Raji (cell line): ENCODE data around the gene FBXW9.

Source experiments
- POLR2A ChIP-seq: IDR thresholded peaks from 2 replicates; pipeline ENCODE4 v1.6.1; 2011; ENCODE audit warnings: low read depth, low read length, control low read depth; ENCODE audit not compliant: insufficient read depth

FBXW9 gene

DNA sequence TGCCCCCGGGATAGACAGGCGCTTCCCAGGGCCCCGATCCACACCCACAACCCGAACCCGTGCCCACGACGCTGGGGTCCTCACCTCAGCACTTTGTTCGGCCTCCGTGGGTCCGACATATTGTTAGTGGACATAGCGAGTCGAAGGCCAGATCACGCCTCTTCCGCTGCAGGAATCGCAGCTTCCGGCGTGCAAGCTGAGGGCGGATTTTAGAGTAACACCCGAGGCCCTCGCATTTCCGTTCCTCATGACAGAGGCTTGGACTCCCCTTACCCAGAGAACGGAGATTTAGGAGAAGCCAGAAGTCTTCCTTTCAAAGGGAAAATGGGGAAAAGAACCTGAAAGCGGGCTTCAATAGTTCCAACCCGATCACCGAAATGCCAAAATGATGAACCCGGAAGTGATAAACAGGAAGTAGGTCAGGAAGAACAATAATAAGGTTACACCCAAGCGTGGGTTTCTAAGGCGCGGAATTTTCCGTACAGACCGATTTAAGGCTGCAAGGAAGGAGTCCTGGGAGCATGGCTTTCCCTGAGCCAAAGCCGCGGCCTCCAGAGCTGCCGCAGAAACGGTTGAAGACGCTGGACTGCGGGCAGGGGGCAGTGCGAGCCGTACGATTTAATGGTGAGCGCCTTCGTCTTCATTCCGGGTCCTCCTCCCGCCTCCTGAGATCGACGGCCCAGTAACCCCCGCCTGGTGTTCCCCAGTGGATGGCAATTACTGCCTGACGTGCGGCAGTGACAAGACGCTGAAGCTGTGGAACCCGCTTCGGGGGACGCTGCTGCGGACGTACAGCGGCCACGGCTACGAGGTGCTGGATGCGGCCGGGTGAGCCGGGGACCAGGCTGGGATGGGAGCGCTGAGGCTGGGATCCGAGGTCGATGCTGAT lies 26.9 kb downstream of the FBXW9 start:
- TF ChIP-seq POLR2A = peak; percentile 69

DNA sequence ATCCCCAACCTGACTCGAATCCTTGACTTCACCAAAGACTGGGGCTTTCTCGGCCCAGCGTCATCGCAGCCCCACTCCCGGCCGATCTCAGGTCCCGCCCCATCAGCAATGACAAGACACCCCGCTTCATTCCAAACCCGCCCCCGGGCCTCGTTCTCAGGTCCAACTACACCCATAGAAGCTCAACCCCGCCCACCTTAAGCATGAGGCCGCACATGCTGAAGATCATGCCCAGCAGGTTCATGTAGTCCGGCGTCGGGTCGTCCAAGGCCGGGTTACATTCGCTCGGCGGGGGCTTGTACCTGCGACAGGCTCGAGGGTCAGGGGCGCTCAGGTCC lies 27.5 kb downstream of the FBXW9 start:
- TF ChIP-seq POLR2A = no peak

DNA sequence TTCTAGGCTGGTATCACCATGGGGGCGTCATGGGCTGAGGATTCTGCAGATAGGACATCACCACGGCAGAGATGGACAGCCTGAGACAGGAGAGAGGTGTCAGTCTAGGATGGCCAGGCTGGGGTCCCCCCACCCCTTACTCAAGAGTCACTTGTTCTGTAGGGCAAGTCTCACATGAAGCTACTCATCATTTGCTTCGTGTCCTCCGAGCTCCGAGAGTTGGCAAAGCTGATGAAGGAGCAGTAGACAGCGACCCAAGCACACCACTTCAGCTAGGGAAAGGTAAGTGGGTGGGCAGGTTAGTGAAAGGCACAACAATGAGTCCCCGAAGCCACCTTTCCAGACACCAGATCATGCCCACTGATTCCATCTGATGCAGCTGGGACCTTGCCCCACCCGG lies 28.1 kb downstream of the FBXW9 start:
- no peak for TF ChIP-seq POLR2A

DNA sequence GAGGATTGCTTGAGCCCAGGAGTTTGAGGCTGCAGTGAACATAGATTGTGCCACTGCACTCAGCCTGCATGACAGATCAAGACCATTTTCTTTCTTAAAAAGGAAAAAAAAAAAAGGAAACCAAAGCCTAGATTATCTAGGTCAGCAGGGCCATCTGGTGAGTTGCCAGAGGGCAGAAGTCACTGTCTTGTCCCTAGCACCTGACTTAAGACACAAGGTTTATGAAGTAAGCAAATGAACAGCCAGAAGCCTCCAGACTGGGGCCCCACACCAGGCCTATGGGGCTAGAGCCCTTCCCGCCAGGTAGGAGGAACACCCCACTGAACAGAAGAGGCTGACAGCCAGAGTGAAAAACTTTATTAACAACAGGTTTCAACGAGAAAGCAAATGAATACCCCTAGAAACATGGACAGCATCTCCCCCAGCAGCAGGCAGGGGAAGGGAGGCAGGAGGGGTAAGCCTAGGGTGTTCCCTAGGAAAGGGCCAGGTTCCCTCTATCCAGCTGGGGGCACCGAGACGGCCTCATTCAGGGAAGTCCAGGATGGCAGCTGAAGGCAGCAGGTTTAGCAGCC lies 28.6 kb downstream of the FBXW9 start:
- TF ChIP-seq POLR2A = no peak

DNA sequence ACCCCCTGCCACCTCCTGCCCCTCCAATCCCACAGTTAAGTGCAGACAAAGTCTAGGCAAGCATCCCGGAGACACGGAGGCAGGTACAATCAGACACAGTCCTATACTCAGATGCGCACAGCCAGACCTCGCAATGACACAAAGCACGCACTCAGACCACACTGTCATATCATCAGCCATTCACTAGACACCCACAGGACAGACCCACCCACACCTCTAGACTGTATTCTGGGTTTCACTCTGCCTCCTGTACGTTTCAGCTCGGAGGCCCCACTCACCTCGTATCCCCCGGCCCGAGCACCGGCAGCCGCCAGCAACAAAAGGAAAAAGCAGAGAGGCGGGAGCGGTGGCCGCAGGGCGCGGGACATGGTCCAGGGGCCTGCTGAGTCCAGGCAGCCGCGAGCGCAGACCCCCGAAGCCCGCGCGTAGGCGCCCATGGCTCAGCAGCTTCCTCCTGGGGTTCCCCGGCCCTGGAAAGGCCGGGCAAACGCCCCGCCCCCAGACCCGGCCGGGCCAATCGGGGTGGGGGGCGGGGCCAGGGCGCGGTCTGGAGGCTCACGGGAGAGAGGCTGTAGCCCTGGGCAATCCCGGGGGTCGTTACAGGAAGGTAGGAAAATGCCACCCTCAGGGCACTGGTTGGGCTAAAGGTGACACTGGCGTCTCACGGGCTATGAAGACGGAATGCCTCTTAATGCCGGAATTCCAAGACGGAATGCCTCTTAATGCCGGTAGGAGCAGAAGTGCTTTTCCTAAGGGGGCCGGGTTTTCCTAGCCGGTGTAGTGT lies 30.0 kb downstream of the FBXW9 start, which contains the start of the genes MAN2B1 and WDR83:
Gene MAN2B1, minus strand, starts transcription at position 478 of the 784 bp plus-strand sequence. Its CDS starts 41 bp downstream, at position 437.
Gene WDR83, plus strand, starts transcription at position 543 of the 784 bp plus-strand sequence. CDS start 2,984 bp downstream, outside the sequence.
- peak; percentile 77 for TF ChIP-seq POLR2A

DNA sequence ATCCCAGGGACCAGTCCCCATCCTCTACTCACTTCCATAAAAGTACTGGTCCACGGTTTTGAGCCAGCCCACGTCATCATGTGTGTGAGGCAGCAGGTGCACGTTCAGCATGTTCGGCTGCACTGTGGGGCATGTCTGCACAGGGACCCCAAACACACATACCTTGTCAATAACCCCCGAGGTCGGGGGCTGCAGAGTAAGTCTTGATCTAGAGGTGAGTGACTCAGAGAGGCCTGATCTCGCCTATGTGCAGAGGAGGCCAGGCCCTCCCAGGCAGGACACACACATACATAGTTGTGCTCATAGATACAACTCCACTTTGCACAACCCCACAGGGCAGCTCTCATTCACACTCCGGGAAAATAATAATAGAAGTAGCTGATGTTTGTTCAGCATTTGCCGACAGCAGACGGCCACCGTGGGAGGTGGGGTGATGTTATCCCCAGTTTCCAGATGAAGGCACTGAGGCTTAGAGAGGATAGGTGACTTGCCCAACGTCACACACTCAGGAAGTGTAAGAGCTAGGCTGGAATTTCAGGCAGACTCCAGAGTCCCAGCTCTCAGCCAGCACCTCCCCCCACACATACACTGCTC lies 30.7 kb downstream of the FBXW9 start:
- TF ChIP-seq POLR2A = no peak

DNA sequence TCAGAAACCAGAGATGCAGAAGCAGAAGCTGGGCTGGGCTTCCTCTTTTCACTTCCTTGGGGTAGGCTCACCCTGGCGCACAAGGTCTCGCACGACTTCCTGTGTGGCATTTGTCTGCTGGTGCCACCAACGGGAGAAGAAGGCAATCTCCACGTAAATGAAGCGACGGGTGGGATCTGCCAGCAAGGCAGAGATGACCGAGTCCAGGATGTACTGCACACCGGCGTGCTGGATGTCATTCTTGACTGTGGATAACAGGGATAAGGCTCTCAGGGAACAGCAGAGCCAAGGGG lies 31.2 kb downstream of the FBXW9 start:
- peak; percentile 74 for TF ChIP-seq POLR2A

DNA sequence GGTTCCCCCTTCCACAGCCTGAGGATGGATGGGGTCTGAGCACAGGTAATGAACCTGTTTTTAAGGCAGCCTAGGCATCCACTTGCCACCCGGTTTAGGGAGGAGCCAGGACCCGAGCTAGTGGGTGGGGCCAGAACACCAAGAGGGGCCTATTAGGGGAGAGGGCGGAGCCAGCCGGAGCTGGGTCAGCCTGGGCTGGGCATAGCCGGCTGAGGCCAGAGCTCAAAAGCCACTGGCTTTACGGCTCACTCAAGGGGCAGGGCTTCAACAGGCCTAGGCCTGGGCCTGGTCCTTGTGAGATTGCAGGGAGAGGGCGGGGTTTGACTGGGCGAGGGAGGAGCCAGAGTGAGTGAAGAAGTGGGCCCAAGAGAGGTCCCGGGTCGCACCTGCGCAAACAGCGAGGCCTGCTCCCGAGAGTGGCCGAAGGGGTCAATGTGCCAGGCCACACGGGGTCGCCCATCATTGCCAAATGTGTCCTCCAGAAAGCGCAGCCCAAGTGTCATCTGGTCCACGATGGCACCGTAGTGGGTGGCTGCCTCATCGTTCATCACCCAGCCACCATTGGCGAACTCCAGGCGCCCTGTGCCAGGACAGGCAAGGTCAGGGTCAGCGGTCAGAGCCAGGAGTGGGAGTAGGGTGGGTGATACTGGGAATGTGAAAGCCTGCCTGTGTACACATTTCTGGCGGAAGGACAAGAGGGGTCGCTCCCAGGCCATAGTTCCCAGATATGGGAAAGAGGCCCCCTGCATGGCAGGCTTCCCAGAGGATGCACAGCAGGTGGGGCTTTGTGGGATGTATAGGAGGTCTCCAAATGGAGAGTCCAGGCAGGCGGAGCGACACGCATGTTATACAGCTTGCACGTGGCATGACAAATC lies 31.8 kb downstream of the FBXW9 start:
- no peak for TF ChIP-seq POLR2A

DNA sequence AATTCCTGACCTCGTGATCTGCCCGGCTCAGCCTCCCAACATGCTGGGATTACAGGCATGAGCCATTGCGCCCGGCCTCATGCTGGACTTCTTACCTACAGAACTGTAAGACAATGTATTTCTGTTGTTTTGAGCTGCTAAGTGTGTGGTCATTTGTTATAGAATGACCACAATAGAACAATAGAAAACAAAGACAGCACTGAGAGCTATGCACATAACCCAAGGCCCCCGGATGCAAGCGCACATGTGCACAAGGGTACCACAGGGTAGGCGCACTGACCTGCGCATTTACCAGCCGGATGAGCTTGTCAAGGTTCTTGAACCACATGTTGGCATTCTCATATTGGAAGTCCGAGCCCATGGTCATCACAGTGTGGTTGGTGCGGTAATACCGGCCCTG lies 35.5 kb downstream of the FBXW9 start:
- TF ChIP-seq POLR2A = no peak

DNA sequence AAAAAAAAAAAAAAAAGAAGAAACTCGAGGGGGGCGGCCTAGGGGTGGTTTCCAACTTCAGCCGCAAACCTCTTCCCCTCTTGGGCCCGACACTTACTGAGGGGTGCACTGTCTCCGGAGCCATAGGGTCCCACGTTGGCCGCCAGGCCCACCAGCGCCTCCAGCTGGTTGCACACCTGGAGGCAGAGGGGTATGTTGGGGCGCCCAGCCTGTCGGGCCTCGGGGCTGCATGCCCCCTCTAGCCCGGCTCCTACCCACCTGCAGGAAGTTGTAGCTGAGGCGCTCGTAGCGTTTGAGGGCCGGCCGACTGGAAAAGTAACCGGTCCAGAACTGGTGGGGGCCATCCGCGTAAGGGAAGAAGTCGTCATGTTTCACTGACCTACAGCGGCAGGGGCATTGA lies 38.5 kb downstream of the FBXW9 start:
- TF ChIP-seq POLR2A = no peak

DNA sequence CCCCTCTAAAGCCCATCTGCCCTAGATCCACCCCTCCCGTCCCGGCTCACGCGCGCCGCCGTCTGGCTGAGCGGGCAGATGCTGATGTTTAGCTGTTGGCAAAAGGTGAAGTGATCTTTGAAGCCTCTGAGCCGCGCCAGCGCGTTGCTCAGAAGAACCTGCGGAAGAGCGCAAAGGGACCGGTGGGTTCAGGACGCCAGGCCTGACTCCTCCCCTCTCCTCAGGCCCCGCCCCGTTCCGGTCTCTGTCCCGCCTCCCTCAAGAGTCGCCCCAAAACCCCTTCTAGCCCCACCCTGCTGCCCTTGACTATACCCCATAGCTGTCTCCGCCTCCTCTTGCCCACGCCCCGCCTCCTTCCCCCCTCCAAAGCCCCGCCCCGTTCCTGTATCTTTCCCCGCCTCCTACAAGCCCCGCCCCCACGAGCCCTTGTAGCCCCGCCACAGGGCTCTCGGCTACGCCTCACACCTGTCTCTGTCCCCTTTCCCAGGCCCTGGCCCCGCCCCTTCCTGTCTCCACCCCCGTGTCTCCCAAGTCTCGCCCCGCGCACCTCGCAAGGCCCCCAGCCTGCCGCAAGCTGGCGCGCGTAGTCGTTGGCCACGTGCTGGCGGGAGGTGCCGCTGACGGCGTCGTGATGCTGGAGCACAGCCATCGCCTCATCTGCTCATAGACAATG lies 39.4 kb downstream of the FBXW9 start:
- TF ChIP-seq POLR2A = no peak

DNA sequence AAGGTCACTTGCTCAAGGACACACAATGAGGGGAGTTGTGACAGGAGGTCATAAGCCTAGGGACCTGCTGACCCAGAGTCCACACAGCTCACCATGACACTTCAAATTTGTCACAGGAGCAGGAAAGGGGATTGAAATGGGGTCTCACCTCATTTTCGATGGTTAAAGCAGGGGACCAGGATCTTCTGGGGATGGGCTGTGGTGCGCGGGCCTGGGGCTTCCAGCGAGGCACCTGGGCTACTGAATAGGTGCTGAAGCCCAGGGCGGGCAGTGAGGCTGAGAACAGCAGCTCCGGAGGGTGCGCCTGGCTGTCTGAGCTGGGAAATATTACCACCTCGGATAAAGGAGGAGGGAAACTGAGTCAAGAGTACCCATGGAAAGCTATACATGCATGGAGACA lies 40.9 kb downstream of the FBXW9 start:
- no peak for TF ChIP-seq POLR2A

DNA sequence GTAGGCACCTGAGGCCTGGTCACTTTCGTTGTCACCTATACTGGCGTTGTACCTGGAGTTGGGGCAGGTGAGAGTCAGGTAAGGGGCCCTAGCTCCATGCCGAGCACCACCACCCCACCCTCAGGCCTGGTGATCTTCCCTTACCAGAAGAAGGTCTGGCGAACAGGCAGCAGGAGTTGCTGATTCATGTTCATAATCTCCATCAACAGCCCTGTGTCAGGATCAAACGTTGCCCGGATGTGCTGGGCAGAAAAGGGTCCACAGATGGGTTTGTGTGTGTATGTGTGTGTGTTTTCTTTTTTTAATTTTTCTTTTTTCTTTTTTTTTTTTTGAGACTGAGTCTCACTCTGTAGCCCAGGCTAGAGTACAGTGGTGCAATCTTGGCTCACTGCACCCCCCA lies 44.2 kb downstream of the FBXW9 start:
- no peak for TF ChIP-seq POLR2A

DNA sequence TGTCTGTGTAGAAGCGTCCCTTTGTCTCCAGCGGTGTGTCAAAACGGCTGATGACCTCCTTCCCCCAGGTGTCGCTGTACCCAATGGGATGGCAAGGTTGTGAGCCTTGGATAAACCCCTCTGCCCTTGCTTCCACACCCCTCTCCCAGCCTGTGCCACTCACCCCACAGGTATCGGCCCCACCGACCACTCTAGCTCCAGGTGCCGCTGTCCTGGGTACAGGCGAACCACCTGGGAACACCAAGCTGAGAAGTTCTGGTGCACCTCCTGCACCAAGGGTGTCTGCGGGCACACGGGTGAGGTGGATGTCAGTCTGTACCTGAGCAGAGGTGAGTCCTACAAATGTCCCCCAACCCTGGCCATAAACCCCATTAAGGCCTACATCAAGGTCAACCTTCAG lies 46.5 kb downstream of the FBXW9 start:
- TF ChIP-seq POLR2A = no peak
